ENCODE data around the gene ETS1.
A peak's percentile ranks its signal among the peaks of the same experiment; 100 is the strongest.

The ETS1 gene

GRCh38 chr11:128504486-128504885 is 82.9 kb downstream of the ETS1 start:
- no peak overlapping the region for H3K4me3 ChIP-seq (ENCODE audit: low read depth, low read length)
- no peak for DNase-seq (ENCODE audit: low read depth)
- TF ChIP-seq CTCF (IDR thresholded peaks at IDR 0.05; ENCODE audit: low read depth, low read length, missing control alignments), result no peak
- in situ Hi-C loops (cut with HindIII; ENCODE audit: low sequenced_read_pairs), result loop anchor here (5.0 to 25.0 kb wide), 2 partner anchors 57 to 108 kb away; no protein-coding TSS in a partner anchor

DNA sequence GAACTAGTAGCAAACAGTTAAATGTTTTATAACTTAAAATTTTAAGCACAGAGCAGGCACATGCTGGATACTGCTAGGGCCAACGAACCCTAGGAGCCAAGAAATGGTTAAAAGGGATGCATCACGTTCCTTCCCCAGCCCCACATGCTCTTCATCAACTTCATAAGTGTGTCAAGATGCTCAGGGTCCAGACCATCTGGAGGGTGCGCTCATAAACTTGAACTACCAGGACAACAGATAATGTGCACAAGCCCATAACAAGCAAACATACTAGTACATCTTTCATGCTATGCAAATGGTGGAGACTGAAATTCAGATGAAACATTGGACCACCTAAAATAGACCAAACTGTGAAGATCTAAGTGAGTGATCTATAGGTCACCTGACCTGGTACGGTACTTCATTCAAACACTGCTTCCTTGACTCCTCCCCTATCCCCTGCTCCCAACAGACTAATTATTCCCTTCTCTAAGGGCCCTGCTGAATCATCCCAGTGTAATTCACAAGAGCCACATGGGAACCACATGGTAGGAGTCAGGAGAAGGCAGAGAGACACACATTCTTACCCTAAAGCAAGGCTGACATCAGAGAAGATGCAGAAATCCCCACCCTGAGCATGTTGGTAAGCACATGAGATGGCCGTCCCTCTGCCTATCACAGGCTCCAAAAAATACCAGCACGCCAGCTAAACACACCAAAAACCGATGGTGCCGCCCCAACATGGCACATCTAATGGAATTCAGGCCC is 83.9 kb downstream of the ETS1 start:
- no peak overlapping the region for H3K4me3 ChIP-seq (ENCODE audit: low read depth, low read length)
- DNase-seq (ENCODE audit: low read depth), result no peak
- in situ Hi-C loops (cut with HindIII; ENCODE audit: low sequenced_read_pairs), result loop anchor here (5.0 to 25.0 kb wide), 2 partner anchors 56 to 109 kb away; no protein-coding TSS in a partner anchor
- TF ChIP-seq CTCF (IDR thresholded peaks at IDR 0.05; ENCODE audit: low read depth, low read length, missing control alignments), result no peak

GRCh38 chr11:128502726-128503125 is 84.6 kb downstream of the ETS1 start:
- H3K4me3 ChIP-seq (ENCODE audit: low read depth, low read length), result no peak overlapping the region
- TF ChIP-seq CTCF (IDR thresholded peaks at IDR 0.05; ENCODE audit: low read depth, low read length, missing control alignments), result no peak
- DNase-seq (ENCODE audit: low read depth), result peak; percentile 68
- in situ Hi-C loops (cut with HindIII; ENCODE audit: low sequenced_read_pairs), result loop anchor here (5.0 to 25.0 kb wide), 2 partner anchors 55 to 110 kb away; no protein-coding TSS in a partner anchor

- in situ Hi-C loops (cut with HindIII; ENCODE audit: low sequenced_read_pairs), result loop anchor here (5.0 to 25.0 kb wide), 2 partner anchors 55 to 110 kb away; no protein-coding TSS in a partner anchor
- H3K4me3 ChIP-seq (ENCODE audit: low read depth, low read length), result no peak overlapping the region
- no peak for TF ChIP-seq CTCF (IDR thresholded peaks at IDR 0.05; ENCODE audit: low read depth, low read length, missing control alignments)
- DNase-seq (ENCODE audit: low read depth), result peak; percentile 77
Observed at GRCh38 chr11:128501632-128502549, 85.5 kb downstream of the ETS1 start.

DNA sequence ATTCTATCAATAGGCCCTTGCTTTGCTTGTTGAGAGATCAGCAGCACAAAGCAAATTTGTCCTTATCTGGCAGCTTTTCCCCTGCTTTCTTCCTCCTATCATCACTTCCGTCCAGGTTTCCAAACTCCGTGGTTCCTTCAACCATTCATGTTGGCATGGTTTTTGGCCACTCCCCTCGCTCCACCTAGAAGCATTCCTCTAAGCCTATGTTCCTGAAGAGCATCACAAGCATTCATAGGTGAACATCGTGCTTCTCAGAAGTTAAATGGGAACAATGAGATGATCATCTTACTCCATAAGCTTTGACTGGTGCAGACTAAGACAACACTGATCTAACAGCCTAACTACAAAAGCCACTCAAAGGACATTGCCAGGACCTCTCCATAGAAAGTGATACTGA is 86.3 kb downstream of the ETS1 start:
- no peak for TF ChIP-seq CTCF (IDR thresholded peaks at IDR 0.05; ENCODE audit: low read depth, low read length, missing control alignments)
- DNase-seq (ENCODE audit: low read depth), result no peak
- H3K4me3 ChIP-seq (ENCODE audit: low read depth, low read length), result no peak overlapping the region
- in situ Hi-C loops (cut with HindIII; ENCODE audit: low sequenced_read_pairs), result loop anchor here (5.0 to 25.0 kb wide), 2 partner anchors 54 to 111 kb away; no protein-coding TSS in a partner anchor

DNA sequence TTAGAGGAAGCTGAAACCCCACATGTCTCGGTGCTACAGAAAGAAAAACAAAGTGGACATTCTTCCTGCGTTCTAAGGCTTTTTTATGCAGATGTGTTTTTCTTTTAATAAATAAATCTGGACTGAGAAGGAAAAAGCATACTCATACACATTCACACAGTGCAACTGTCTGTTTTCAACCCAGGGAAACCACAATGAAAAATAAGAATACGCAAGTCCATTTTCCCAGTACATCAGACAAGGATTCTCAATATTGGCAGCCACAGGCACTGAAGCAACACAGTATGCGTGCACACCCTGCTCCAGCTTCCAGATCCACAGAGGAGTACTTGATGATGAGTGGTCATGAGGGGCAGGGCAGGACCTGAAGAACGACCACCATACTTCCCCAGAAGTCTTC is 86.9 kb downstream of the ETS1 start:
- in situ Hi-C loops (cut with HindIII; ENCODE audit: low sequenced_read_pairs), result loop anchor here (5.0 to 25.0 kb wide), 2 partner anchors 53 to 112 kb away; no protein-coding TSS in a partner anchor
- no peak for TF ChIP-seq CTCF (IDR thresholded peaks at IDR 0.05; ENCODE audit: low read depth, low read length, missing control alignments)
- no peak for DNase-seq (ENCODE audit: low read depth)
- no peak overlapping the region for H3K4me3 ChIP-seq (ENCODE audit: low read depth, low read length)
